GM18502 (cell line): ENCODE data around the gene ZNF492.

Experiments used
- ATAC-seq: cut with Tn5 transposase; IDR thresholded peaks from one replicate; pipeline ENCODE4 v1.9.1; 2021; ENCODE audit warnings: mild to moderate bottlenecking; ENCODE audit not compliant: unreplicated experiment, poor library complexity

The ZNF492 gene

DNA sequence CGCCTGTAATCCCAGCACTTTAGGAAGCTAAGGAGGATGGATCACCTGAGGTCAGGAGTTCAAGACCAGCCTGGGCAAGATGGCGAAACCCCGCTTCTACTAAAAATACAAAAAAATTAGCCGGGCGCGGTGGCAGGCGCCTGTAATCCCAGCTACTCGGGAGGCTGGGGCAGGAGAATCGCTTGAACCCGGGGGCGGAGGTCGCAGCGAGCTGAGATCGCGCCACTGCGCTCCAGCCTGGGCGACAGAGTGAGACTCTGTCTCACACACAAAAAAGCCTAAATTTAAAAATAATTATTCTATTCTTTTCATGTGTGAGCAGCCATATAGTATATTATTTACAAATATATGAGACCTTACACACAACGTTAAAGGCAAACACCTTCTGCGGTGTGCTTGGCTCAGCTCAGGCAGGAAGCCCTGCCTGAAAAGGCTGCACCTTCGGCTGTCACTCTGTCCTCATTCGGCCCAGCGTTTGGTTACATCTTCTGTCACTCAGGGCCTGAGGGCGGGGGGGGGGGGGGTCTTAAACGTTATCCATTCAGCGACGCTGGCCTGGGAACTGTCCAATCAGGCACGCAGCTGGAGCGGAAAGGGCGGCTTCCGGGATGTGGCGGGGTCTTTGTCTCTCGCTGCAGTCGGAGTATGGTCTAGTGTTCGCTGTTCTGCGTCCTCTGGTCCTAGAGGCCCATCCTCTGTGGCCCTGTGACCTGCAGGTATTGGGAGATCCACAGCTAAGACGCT, at the start of gene ZNF492:
TSS of gene ZNF492 (plus strand) at position 619 of the 744 bp plus-strand sequence. CDS start 19,076 bp downstream, outside the sequence.
- peak; percentile 89 for ATAC-seq

DNA sequence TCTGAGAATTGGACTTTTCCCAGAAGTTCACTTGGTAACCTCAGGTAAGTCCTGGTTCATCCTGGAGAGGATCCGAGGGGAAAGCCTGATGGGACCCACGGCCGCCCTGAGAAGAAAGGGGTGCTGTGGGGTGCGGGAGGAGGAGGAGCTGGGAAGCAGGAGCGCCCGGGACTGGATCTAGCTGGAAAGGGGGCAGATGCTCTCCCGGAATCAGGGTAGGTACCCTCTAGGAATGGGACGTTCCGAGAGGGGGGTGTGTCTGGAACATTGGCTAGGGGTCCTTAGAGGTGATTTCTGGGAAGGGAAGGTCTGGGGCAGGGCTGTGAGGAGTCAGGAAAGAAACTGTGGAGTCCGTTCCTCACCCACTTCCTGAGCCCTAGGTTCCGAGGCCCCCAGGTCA, 38.7 kb upstream of the ZNF492 start:
- no peak for ATAC-seq

DNA sequence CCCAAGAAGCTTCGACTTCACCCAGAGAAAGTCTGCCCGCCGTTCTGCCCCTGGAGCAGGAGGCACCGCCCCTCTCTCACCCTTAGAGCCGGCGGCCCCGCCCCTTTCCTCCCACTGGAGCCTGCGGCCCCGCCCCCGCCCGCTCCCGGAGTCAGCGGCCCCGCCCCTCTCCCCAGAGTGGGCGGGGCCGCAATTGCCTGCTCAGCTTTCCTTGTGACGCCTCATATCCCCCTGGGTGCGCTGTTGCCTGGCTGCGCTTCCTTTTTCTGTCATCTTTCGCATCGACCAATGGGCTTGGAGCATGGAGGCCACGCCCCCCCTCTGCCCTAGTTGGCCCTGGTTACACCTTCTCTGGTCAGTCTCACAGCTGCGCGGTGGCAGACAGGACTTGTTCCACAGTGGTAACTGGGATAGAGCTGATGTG, 38.2 kb upstream of the ZNF492 start:
- ATAC-seq: no peak

DNA sequence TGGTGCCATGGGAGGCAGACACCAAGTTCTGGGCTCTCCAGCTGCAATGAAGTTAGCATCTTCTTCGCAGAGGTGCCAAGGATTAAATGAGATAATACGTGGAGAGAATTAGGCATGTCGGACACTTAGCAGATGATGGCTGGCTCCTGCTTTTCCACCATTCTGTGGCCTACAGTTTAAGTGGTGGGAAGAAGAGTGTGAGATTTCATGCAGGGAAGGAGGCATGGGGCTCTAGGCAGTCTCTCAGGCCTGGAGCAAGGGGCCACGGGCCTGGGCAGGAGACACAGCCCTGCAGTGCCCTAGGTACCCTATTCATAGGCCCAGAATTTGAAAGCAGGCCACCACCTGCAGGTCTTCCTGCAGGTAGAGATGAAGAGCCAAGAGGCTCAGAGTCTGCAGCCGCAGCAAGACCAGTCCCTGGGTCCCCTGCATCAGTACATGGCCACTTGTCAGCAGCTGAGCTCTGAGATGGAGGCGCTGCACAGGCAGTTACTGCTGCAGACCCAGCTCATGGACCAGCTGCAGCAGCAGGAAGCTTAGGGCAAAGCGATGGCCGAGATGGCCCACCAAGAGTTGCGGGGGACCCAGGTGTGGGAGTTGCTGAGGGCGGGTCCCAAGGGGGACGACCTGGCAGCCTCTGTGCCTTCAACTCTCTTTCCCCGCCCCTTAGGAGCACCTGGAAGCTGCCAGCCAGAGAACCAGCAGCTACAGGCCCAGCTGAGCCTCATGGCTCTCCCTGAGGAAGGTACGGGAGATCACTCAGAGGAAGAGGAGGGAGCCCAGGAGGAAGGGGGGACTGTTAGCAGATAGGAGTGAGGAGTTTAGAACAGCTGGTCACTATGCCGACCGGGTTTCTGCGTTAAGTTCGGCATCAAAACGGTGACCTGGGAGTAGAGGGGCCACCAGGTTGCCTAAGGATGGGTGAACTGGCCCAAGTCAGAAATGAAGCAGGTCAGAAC, 33.2 kb upstream of the ZNF492 start:
- no peak for ATAC-seq

DNA sequence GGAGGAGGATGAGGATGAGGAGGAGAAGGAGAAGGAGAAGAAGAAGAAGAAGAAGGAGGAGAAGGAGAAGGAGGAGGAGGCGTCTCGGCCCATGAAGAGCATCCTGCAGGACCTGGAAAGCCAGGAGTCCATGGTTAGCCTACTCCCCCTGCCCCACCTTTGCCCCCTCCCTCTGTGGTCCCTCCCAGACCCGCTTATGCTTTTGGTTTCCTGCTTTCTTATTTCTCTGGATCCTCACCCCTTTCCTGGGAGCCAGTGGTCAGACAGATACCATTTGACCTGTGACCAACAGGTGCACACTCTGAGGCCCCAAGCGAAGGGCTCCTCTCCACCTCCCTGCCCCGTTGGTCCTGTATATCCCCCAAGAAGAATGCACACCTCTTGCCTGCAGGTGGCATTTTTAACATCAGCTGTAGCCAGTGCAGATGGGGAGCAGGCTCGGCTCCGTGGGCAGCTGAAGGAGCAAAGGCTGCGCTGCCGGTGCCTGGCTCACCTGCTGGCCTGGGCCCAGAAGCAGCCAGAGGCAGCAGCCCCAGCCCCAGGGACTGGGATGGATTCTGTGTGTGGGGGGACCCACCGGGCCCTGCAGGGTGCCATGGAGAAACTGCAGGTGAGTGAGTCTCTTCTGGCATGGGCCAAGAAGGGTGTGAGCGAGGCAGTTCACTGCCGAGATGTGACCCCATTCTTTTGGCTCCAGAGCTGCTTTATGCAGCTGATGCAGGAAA, 32.1 kb upstream of the ZNF492 start:
- no peak for ATAC-seq

DNA sequence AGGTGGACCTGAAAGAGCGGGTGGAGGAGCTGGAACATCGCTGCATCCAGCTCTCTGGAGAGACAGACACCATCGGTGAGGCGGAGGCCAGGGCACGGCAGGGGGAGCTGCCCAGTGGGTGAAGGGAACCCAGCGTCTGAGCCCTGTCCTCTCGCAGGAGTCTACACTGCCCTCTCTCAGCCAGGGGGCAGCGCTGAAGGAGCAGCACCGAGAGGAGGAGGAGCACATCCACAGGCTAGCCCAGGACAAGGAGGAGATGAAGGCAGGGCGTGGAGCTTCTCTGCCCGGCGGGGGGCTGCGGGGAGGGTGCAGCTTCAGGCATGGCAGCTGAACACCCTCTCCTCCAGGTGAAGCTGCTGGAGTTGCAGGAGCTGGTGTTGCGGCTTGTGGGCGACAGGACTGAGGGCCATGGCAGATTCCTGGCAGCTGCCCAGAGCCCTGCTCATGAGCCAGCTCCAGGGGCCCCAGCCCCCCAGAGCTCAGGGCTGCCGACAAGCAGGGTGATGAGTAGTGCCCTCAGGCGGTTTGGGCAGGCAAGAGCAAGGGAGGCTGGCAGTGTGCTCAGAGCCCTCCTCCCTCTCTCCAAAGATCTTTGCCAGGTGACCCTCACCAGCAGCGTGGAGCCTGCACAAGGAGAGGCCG, 31.4 kb upstream of the ZNF492 start:
- no peak for ATAC-seq

DNA sequence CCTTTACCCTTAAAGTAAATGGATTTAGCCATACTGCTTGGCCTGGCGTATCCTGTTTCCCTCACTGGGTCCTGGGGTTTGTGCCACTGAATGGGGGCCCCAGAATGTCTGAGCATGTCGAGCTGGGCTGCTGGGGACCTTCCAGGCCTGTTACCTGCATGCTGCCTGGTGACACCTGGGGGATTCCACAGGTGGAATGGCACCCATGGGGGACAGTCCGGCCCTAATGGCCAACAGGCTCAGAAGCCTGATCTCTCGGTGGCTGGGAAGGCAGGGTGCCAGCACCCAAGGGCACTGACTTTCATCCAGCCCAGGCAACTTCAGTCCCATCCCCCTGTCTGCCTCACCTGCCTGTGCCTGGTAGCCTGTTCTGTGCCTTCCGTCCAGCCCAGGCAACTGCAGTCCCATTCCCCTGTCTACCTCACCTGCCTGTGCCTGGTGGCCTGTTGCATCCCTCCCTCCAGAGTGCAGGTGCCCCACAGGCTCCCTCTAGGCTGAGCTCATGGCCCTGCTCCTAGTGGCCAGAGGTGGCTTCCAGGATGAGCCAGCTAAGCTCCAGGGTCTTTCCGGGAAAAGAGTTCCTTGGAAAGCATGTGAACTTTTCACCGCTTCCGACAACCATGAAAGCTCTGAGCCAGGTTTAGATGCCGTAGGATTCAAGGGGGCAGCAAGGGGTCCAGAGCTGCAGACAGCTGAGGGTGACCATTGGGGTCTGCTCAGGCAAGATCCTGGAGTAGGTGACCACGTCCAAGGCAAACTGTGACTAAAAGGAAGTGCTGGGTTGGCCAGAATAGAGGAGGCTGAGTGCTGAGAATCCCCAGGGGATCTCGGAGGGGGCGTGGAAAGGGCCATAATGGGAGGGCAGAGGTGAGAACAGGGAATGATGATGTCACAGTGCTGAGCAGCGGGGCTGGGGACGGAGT, 30.3 kb upstream of the ZNF492 start:
- no peak for ATAC-seq

DNA sequence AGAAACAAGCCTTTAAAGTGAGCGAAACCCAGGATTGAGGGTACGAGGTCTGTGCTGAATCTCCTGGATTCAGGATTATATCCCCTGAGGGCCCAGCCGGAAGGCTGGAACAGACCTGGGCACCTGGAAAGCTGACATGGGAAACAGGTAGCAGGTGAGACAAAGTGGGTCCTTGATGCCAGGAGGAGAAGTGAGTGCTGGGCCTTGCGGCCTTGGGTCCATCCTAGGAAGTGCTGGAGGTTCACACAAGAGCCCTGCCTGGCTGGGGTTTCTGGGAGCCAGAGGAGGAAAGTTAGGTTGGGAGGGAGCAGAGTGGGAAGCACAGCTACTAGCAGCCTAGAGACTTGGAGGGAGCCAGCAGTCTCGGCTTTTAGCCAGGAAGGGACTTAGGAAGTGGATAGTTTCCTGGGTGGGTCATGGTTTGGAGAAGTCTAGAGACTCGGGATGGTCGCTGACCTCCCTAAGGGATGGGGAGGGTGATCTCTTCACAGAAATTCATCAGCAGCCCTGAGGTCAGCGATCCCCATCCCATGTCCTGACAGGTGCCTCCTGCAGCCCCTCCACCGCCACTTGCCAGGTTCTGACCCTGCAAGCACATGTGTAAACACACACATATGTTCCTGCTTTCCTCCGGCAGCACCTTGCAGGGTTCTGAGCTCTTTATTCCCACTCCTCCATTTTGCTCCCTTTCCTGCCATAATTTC, 29.4 kb upstream of the ZNF492 start:
- no peak for ATAC-seq

DNA sequence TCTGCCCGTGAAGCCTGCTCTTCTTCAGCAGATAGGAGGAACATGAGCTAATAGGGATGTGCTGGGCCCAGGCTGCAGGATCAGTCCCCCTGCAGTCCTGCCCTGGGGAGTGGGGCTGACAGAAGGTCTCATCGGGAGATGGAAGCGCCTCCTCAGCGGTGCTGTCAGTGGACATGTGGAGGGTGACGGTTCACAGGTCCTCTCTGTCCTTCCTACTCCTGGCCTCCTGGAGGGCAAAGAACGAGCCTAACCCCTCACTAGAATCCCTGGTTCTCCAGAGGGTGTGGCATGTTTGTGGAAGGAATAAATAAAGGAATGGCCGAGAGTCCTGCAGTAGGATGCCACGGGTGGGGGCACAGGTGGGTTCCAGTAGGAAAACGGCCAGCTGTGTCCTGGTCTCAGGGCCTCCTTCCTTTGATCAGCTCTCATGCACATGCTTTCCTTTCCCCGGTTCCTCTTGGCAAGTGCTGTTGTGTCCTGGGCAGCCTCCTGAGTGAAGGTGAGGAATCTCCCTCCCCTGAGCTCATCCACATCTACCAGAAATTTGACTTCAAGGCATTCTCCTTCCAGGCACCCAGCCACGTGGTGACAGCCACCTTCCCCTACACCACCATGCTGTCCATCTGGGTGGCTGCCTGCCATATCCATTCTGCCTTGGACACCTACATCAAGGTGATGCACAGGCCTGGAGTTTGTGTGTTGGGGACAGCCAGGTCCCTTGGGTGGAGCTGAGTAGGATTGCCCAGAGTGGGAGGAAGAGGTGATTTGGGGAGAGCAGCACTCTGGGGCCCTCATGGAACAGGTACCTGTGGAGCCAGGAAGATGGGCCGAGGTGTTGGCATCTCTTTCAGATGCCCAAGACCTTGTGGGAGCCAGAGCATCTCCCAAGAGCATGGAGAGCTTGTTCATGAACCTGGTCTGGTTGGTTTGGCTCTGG, 28.6 kb upstream of the ZNF492 start:
- no peak for ATAC-seq

DNA sequence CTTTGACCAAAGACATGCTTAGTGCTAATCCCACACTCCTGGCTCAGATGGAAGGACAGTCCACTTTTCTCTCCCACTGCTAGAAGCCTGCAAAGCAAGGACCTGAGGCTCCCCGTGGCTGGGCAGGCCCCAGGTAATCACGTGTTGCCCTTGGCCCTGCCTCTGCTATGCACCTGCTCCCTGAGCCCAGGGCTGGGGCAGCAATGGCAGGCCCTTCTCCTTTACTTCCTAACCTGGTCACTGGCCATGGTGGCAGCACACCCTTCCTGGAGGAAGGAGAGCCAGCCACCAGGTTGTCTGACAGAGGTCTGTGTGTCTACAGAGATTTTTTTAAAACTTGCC, 27.9 kb upstream of the ZNF492 start:
- no peak for ATAC-seq

DNA sequence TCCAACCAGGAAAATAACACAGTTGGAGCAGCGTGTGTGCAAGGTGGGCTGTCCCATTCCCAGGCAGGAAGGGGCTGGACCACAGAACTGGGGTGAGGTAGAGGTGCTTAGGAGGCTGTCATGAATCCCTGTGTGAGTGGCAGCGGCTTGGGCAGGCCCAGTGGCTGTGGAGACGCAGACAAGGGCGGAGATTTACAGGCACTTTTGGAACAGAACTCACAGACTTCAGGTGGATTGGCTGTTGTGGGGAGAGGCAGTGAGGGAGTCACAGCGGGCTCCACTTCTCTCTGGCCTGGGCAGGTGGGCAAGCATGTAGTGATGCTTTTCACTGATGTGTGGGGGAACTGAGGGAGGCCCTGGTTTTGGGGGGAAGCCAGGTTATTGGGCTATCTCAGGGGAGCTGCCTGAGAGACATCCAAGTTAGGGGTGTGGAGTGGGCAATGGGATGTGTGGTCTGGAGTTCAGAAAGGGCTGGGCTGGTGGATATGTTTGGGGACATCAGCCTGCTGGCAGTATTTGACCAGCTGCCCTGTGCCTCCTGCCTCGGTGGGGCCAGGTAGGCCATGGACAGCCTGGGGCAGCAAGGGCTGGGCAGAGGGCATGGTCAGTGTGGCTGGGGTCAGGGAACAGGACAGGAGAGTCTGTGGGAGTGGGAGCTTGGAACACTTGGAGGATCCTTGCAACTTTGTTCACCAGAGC, 27.0 kb upstream of the ZNF492 start:
- ATAC-seq: no peak

DNA sequence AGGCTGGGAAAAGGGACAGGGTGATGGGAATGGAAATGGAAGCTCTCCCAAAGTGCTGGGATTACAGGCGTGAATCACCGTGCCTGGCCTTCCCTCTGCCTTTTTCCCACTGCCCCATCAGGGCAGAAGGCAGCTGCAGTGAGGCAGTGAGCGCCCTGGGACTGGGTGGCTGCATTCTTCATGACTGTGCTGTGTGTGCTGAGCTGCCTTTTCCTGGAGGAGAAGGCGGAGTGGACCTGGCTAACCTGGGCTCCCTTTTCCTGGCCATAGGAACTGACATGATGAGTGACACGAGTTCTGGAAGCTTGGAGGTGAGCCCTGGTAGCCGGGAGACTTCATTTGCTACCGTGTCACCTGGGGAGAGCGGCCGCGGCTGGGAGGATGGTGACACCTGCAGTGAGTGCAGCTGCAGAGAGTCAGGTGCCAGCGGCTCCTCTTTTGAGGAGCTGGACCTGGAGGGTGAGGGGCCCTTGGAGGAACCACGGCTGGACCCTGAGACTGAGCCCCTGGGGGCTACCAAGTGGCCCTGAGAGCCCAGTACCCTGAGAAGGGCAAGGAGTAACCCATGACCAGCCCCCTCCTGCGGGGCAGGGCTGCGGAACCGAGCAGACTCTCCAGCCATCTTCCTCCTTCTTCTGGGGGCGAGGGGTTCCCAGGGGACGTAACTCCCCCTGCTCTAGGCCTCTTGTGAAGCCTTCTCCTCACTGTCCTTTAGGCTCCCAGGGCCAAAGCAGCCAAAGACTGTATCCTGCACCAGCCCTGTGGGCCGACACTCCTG, 26.3 kb upstream of the ZNF492 start:
- no peak for ATAC-seq

DNA sequence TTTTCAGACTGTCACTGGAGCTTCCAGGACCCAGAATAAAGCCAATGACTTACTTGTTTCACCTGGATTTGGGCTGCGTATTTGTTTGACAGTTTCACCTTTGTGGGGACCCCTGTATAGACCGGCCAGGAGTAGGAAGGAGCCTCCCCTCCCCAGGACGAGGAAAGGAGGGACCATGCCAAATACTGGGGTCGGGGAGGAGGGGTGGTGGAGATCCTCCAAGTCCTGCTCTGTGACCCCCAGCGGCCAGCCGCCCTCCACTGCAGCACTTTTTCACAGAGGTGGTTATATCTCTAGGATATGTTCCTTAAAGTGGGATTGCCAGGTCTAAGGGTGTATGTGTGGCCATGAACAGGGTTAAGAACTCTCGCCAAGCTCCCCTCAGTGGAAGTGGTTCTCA, 25.7 kb upstream of the ZNF492 start:
- no peak for ATAC-seq

DNA sequence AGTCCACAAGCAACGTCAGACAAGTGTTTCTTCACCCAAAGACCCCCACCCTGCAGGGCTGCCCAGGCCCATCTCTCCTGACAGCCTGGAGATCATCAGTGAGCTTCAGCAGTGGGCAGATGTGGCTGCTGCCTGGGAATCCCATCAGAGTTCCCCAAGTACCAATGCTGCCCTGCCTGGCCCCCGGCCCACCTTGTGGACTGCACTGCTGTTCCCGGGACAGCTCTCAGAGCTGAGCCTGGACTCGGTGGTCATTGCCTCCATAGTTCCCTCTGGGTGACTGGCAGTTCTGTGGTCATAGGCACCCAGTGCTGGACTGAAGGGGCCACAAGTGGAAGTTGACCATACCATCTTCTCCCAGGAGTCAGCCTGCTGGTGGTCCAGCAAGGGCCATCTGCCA, 24.5 kb upstream of the ZNF492 start:
- no peak for ATAC-seq

DNA sequence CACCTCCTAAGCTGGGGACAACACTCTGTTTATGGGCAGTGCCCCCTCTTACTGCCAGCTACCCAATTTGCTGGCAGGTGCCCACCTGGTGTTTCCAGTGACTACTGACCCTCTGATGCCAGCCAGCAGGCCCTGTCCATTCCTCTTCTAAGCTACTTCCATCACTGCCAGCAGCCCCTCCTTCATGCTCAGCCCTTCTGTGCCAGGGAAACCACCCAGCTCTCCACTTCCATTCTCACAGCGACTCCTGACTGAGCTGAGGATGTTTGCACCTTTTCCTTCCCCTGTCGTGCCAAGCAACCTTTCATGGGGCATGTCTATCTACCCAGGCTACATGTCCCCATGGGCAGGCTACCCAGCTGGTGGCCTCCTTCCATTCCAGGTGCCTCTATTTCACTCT, 24.0 kb upstream of the ZNF492 start:
- no peak for ATAC-seq

DNA sequence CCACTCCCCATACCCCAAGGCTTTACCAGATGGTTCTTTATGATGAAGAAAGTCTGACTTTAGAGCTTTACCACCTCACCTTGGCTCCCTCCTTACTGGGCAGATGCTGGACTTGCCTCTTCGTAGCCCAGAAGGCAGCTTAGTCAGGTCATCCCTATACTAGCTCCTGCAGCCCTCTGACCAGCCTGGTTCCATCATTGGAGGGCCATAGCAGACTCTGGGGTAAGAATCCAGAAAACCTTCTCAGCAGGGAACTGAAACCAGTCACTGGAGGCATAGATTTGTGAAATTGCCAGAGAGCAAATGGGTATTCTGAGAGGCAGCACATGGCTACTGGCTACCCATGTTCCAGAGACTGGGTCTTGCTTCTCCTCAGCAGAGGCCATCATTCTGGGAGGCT, 21.8 kb upstream of the ZNF492 start:
- no peak for ATAC-seq
